ENCODE results near the gene KDSR.
A peak's percentile ranks its signal among the peaks of the same experiment; 100 is the strongest.

DNA sequence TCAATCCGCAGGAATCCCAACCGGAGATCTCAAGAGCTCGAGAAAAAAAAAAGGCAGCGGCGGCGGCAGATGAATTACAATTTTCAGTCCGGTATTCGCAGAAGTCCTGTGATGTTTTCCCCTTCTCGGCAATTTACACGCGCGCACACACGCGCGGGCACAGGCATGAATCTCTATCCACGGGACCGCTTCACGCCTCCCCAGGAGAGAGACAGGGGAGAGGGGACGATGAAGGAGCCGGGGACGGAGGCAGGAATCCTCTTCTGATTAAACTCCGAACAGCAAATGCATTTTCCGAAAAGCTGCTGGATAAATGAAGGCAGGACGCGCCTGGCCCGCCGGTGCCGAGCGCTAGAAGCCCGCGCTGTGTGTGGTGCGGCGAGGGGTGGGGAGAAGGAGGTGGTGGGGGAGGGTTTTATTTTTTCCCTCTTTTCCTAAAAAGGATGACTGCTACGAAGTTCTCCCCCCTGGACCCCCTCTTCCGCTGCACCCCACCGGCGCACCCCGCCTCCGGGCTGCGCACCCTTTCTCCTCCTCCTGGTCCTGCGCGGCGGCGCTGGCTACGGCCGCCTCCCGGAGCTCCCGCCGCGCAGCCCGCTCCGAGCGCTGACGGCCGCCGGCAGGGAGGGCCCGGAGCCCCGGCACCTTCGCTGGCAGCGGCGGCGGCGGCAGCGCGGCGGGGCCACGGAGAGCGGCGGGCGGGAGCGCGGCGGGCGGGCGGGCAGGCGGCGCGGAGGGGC is 47.5 kb downstream of the KDSR start, which contains the start of gene BCL2:
- TF ChIP-seq, protein P1, sequence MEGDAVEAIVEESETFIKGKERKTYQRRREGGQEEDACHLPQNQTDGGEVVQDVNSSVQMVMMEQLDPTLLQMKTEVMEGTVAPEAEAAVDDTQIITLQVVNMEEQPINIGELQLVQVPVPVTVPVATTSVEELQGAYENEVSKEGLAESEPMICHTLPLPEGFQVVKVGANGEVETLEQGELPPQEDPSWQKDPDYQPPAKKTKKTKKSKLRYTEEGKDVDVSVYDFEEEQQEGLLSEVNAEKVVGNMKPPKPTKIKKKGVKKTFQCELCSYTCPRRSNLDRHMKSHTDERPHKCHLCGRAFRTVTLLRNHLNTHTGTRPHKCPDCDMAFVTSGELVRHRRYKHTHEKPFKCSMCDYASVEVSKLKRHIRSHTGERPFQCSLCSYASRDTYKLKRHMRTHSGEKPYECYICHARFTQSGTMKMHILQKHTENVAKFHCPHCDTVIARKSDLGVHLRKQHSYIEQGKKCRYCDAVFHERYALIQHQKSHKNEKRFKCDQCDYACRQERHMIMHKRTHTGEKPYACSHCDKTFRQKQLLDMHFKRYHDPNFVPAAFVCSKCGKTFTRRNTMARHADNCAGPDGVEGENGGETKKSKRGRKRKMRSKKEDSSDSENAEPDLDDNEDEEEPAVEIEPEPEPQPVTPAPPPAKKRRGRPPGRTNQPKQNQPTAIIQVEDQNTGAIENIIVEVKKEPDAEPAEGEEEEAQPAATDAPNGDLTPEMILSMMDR (IDR thresholded peaks at IDR 0.05) = no peak
- TF ChIP-seq POLR2A (IDR thresholded peaks at IDR 0.05) = peak in 1 of 3 donors; percentile 24

All from body of pancreas (tissue), 4 donors.